Femur (tissue), 1 donor: ENCODE data around the gene VWCE.

Experiments
- DNase-seq: peaks from one replicate; pipeline ENCODE4 v3.0.0-alpha.2; 2017

The VWCE gene

GRCh38 chr11:61328351-61328750, 33.2 kb upstream of the VWCE start:
- DNase-seq, result no peak

GRCh38 chr11:61327669-61328071, 32.6 kb upstream of the VWCE start:
- DNase-seq, result no peak

- no peak for DNase-seq
These were observed 30.7 kb upstream of the VWCE start for GRCh38 chr11:61325649-61326414.

GRCh38 chr11:61315260-61315659, 20.1 kb upstream of the VWCE start:
- DNase-seq, result no peak

- no peak for DNase-seq
These were observed 15.6 kb upstream of the VWCE start for GRCh38 chr11:61310749-61311148.

- no peak for DNase-seq
These were observed 14.6 kb upstream of the VWCE start for GRCh38 chr11:61309739-61310138.

- DNase-seq, result no peak
These were observed 14.0 kb upstream of the VWCE start for GRCh38 chr11:61309141-61309540.

- DNase-seq, result no peak
These were observed 12.2 kb upstream of the VWCE start for GRCh38 chr11:61307354-61307753.

- DNase-seq, result no peak
These were observed 11.1 kb upstream of the VWCE start for GRCh38 chr11:61306221-61306620.

GRCh38 chr11:61305417-61305816, 10.3 kb upstream of the VWCE start:
- no peak for DNase-seq

- DNase-seq, result no peak
These were observed 8.6 kb upstream of the VWCE start for GRCh38 chr11:61303725-61304124.

GRCh38 chr11:61302550-61302949, 7.4 kb upstream of the VWCE start:
- DNase-seq, result no peak

GRCh38 chr11:61298663-61299244, 3.6 kb upstream of the VWCE start:
- DNase-seq, result no peak

- peak; percentile 67 for DNase-seq
These were observed 2.6 kb upstream of the VWCE start for GRCh38 chr11:61297746-61298145.

- DNase-seq, result no peak
These were observed 2.2 kb upstream of the VWCE start for GRCh38 chr11:61297341-61297740.

- DNase-seq, result peak; percentile 48
These were observed 445 bp upstream of the VWCE start for GRCh38 chr11:61295596-61295926.

GRCh38 chr11:61293867-61294716, 1.0 kb downstream of the VWCE start:
- peak; percentile 76 for DNase-seq

GRCh38 chr11:61292356-61292755, 2.8 kb downstream of the VWCE start:
- DNase-seq, result no peak

- no peak for DNase-seq
These were observed 4.0 kb downstream of the VWCE start for GRCh38 chr11:61290905-61291690.

- DNase-seq, result no peak
These were observed 7.7 kb downstream of the VWCE start for GRCh38 chr11:61287338-61287977.

- no peak for DNase-seq
These were observed 11.5 kb downstream of the VWCE start for GRCh38 chr11:61283613-61284012.

GRCh38 chr11:61281581-61282250, 13.4 kb downstream of the VWCE start:
- peak; percentile 63 for DNase-seq
